HepG2 (cell line): ENCODE data around the gene PMFBP1. TPM values are rescaled to one million over a fixed set of nuclear protein-coding genes. Genes with fewer than 3 reads are reported as not detected.

Source experiments
- ARID2 ChIP-seq: sonication (generic); formaldehyde crosslinking; IDR thresholded peaks from 2 replicates; pipeline ENCODE4 v1.8.1; 2022; ENCODE audit warnings: mild to moderate bottlenecking, missing genetic modification reagents, borderline replicate concordance
- EP300 ChIP-seq, 3 experiments: sonication (generic) in 1 of 3; formaldehyde crosslinking in 1 of 3; IDR thresholded peaks; 2 replicates each; pipeline versions ENCODE4 v1.5.1 to v1.6.1; 2011 to 2020; ENCODE audit warnings: low read depth in 2 of 3, low read length in 2 of 3, borderline replicate concordance in 1 of 3, improper control_type of control experiment in 1 of 3, mild to moderate bottlenecking in 1 of 3, missing genetic modification reagents in 1 of 3, moderate library complexity in 1 of 3
- GATA4 ChIP-seq: sonication (generic); IDR thresholded peaks from 2 replicates; pipeline ENCODE4 v1.6.1; 2016; ENCODE audit warnings: antibody characterized with exemption, low read depth, borderline replicate concordance
- HMGA1 ChIP-seq: sonication (generic); formaldehyde crosslinking; conservative IDR thresholded peaks from 2 replicates; pipeline ENCODE4 v1.4.0; 2020; ENCODE audit warnings: missing genetic modification reagents
- MAF1 ChIP-seq: sonication (generic); formaldehyde crosslinking; IDR thresholded peaks from 2 replicates; pipeline ENCODE4 v1.5.0; 2020; ENCODE audit warnings: missing genetic modification reagents, borderline replicate concordance
- PHF20 ChIP-seq: sonication (generic); formaldehyde crosslinking; IDR thresholded peaks from 2 replicates; pipeline ENCODE4 v1.5.0; 2020; ENCODE audit warnings: mild to moderate bottlenecking, missing genetic modification reagents
- PTBP1 ChIP-seq: fragments of 200-400 bp; formaldehyde crosslinking; IDR thresholded peaks from 2 replicates; pipeline ENCODE4 v1.6.1; 2018; ENCODE audit warnings: low read length, low read depth; ENCODE audit not compliant: poor library complexity, severe bottlenecking
- RCOR2 ChIP-seq: IDR thresholded peaks from 2 replicates; pipeline ENCODE4 v1.6.1; 2016; ENCODE audit warnings: missing biosample characterization, missing genetic modification reagents
- ZNF431 ChIP-seq: sonication (generic); formaldehyde crosslinking; IDR thresholded peaks from 2 replicates; pipeline ENCODE4 v1.9.0; 2022; ENCODE audit warnings: missing genetic modification reagents, low read depth, mild to moderate bottlenecking, borderline replicate concordance
- ZNF547 ChIP-seq: sonication (generic); formaldehyde crosslinking; IDR thresholded peaks from 2 replicates; pipeline ENCODE4 v1.5.1; 2020; ENCODE audit warnings: mild to moderate bottlenecking, missing genetic modification reagents
- ZSCAN9 ChIP-seq: IDR thresholded peaks from 2 replicates; pipeline ENCODE4 v1.6.1; 2016; ENCODE audit warnings: borderline replicate concordance
- polyA plus RNA-seq, 8 experiments: library from polyadenylated mRNA; depleted of rRNA in 3 of 8; stranded (reverse) in 7 of 8; unstranded in 1 of 8; fragments of >200 nt; fragmentation: Illumina TruSeq in 4 of 8; extraction: Trizol in 4 of 8; gene quantifications; 2 replicates each; pipeline versions ENCODE4 v1.2.1 to v1.2.3, GENCODE V29; 2011 to 2016; ENCODE audit warnings: low read depth in 4 of 8, missing spikeins in 1 of 8, mixed read lengths in 1 of 8; ENCODE audit not compliant: insufficient read depth in 1 of 8
- total RNA-seq, 5 experiments: library from RNA; depleted of rRNA; stranded (reverse); fragments of >200 nt; fragmentation: Illumina TruSeq; extraction: Trizol; gene quantifications; 2 replicates each; pipeline ENCODE4 v1.2.3, GENCODE V29; 2016; ENCODE audit warnings: low read depth in 1 of 5
- TF ChIP-seq, protein P1 (sequence below): sonication (generic); formaldehyde crosslinking; IDR thresholded peaks from 2 replicates; pipeline ENCODE4 v1.4.0; 2020; ENCODE audit warnings: missing genetic modification reagents
- TF ChIP-seq, protein P2 (sequence below): sonication (generic); formaldehyde crosslinking; IDR thresholded peaks from 2 replicates; pipeline ENCODE4 v1.4.0; 2020; ENCODE audit warnings: mild to moderate bottlenecking, missing genetic modification reagents, borderline replicate concordance
- TF ChIP-seq, protein P3 (sequence below): sonication (generic); formaldehyde crosslinking; IDR thresholded peaks from 2 replicates; pipeline ENCODE4 v1.8.0; 2022; ENCODE audit warnings: missing genetic modification reagents, mild to moderate bottlenecking, moderate library complexity, borderline replicate concordance
- TF ChIP-seq, protein P4 (sequence below): sonication (generic); formaldehyde crosslinking; IDR thresholded peaks from 2 replicates; pipeline ENCODE4; 2020; ENCODE audit warnings: missing genetic modification reagents, mild to moderate bottlenecking, borderline replicate concordance
- TF ChIP-seq, protein P5 (sequence below): IDR thresholded peaks from 2 replicates; pipeline ENCODE4 v1.6.1; 2016; ENCODE audit warnings: missing biosample characterization, missing genetic modification reagents, low read depth
- TF ChIP-seq, protein P6 (sequence below): sonication (generic); formaldehyde crosslinking; IDR thresholded peaks from 2 replicates; pipeline ENCODE4 v1.5.1; 2020; ENCODE audit warnings: missing genetic modification reagents, mild to moderate bottlenecking, borderline replicate concordance

PMFBP1 gene
- total and polyA plus RNA-seq, 2 of the 13 experiments (the other 11 are each of a cell fraction or from before 2014, with no cell fraction given) = 1.9 to 3.8 TPM

DNA sequence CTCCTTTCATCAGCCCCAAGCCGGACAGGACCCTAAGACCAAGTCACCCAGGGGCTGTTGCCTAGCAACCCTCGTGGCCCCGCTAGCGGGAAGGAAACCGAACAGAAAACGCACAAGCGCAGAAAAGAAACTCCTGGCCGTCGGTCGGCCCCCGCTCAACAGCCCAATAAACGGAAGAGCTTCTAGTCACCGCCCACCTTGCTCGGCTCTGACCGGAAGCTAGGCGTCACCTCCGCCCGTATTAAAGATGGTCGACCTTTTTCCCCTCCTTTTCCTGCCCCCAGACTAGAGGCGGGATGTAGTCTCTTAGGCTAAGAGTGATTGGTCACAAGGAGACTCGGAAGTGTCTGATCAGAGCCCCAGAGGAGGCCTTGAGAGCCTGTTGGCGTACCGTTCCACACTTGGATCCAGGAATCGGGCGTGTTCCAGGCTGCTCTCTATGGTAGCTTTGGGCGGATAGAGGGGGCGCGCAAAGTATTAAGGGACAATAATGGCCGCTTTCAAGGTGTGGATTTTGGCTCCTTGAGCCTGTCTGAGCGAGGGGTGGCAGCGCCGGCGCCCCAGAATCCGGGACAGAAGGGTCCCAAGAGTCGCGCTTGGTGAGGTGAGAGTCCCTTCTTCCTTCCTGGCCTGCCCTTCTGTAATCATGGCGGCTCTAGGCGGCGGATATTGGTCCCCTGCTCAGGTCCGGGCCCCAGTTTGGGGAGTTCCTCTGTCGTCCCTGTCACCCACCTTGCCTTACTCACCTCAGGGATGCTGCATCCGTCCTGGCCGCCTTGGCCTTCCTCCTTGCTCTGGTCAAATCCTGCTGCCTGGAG, 78.3 kb downstream of the PMFBP1 start, which contains the start of the genes DHX38 and TXNL4B (continued):
- peak; percentile 90; the same call in 1 of the 2 replicates for TF ChIP-seq ZNF547 (CRISPR knock-in tag)
- TF ChIP-seq, protein P1, sequence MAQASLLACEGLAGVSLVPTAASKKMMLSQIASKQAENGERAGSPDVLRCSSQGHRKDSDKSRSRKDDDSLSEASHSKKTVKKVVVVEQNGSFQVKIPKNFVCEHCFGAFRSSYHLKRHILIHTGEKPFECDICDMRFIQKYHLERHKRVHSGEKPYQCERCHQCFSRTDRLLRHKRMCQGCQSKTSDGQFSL (CRISPR knock-in tag) = no peak; the same call in 1 of the 2 replicates
- TF ChIP-seq ZSCAN9 (CRISPR knock-in tag) = no peak
- TF ChIP-seq HMGA1 (CRISPR knock-in tag) = no peak
- TF ChIP-seq ZNF431 (CRISPR knock-in tag) = no peak; the same call in 1 of the 2 replicates
- TF ChIP-seq ARID2 (CRISPR knock-in tag) = no peak
- TF ChIP-seq, protein P2, sequence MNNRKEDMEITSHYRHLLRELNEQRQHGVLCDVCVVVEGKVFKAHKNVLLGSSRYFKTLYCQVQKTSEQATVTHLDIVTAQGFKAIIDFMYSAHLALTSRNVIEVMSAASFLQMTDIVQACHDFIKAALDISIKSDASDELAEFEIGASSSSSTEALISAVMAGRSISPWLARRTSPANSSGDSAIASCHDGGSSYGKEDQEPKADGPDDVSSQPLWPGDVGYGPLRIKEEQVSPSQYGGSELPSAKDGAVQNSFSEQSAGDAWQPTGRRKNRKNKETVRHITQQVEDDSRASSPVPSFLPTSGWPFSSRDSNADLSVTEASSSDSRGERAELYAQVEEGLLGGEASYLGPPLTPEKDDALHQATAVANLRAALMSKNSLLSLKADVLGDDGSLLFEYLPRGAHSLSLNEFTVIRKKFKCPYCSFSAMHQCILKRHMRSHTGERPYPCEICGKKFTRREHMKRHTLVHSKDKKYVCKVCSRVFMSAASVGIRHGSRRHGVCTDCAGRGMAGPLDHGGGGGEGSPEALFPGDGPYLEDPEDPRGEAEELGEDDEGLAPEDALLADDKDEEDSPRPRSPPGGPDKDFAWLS (CRISPR knock-in tag) = no peak
- TF ChIP-seq, protein P3, sequence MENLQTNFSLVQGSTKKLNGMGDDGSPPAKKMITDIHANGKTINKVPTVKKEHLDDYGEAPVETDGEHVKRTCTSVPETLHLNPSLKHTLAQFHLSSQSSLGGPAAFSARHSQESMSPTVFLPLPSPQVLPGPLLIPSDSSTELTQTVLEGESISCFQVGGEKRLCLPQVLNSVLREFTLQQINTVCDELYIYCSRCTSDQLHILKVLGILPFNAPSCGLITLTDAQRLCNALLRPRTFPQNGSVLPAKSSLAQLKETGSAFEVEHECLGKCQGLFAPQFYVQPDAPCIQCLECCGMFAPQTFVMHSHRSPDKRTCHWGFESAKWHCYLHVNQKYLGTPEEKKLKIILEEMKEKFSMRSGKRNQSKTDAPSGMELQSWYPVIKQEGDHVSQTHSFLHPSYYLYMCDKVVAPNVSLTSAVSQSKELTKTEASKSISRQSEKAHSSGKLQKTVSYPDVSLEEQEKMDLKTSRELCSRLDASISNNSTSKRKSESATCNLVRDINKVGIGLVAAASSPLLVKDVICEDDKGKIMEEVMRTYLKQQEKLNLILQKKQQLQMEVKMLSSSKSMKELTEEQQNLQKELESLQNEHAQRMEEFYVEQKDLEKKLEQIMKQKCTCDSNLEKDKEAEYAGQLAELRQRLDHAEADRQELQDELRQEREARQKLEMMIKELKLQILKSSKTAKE (CRISPR knock-in tag) = no peak
- TF ChIP-seq PHF20 = peak; percentile 97
- TF ChIP-seq GATA4 = no peak
- no peak for TF ChIP-seq PTBP1
- no peak for TF ChIP-seq RCOR2 (CRISPR knock-in tag)
- TF ChIP-seq, protein P4, sequence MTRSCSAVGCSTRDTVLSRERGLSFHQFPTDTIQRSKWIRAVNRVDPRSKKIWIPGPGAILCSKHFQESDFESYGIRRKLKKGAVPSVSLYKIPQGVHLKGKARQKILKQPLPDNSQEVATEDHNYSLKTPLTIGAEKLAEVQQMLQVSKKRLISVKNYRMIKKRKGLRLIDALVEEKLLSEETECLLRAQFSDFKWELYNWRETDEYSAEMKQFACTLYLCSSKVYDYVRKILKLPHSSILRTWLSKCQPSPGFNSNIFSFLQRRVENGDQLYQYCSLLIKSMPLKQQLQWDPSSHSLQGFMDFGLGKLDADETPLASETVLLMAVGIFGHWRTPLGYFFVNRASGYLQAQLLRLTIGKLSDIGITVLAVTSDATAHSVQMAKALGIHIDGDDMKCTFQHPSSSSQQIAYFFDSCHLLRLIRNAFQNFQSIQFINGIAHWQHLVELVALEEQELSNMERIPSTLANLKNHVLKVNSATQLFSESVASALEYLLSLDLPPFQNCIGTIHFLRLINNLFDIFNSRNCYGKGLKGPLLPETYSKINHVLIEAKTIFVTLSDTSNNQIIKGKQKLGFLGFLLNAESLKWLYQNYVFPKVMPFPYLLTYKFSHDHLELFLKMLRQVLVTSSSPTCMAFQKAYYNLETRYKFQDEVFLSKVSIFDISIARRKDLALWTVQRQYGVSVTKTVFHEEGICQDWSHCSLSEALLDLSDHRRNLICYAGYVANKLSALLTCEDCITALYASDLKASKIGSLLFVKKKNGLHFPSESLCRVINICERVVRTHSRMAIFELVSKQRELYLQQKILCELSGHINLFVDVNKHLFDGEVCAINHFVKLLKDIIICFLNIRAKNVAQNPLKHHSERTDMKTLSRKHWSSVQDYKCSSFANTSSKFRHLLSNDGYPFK (CRISPR knock-in tag) = peak; percentile 99
- TF ChIP-seq EP300 (IDR thresholded peaks at IDR 0.05; ENCODE audit: low read depth in 2 of 2, low read length in 2 of 2) = peak in 1 of 2 experiments; percentile 28; a peak in 1 of 4 replicates
- no peak; the same call in 1 of the 2 replicates for TF ChIP-seq EP300 (CRISPR knock-in tag; IDR thresholded peaks at IDR 0.05; ENCODE audit: borderline replicate concordance)
- TF ChIP-seq, protein P5, sequence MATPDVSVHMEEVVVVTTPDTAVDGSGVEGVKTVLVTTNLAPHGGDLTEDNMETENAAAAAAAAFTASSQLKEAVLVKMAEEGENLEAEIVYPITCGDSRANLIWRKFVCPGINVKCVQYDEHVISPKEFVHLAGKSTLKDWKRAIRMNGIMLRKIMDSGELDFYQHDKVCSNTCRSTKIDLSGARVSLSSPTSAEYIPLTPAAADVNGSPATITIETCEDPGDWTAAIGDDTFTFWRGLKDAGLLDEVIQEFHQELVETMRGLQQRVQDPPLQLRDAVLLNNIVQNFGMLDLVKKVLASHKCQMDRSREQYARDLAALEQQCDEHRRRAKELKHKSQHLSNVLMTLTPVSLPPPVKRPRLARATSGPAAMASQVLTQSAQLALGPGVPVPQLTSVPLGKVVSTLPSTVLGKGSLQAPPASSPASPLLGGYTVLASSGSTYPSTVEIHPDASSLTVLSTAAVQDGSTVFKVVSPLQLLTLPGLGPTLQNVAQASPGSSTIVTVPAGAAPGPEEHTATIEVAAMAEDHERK (CRISPR knock-in tag) = no peak
- TF ChIP-seq MAF1 (CRISPR knock-in tag) = no peak
- TF ChIP-seq, protein P6, sequence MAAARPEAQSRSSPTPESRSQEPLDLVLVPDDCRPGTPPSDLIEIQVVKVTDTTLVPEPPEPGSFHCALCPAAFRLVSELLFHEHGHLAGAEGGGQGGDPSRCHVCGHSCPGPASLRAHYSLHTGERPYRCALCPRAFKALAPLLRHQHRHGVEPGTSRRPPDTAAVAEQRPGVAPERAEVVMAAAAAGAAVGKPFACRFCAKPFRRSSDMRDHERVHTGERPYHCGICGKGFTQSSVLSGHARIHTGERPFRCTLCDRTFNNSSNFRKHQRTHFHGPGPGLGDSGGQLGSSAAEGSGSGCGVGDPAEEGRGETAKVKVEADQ (CRISPR knock-in tag) = peak; percentile 98
